Keratinocyte (primary cell): Measurements from ENCODE around the gene FBXO10.

Source experiments
- EZH2 ChIP-seq: IDR thresholded peaks from one replicate; pipeline ENCODE4 v1.6.1; 2012; ENCODE audit warnings: inconsistent platforms, mild to moderate bottlenecking, low read length, moderate library complexity
- TF ChIP-seq, protein P1 (sequence below), 3 experiments: IDR thresholded peaks in 1 of 3; conservative IDR thresholded peaks in 1 of 3; optimal IDR thresholded peaks in 1 of 3; 2 replicates in 2 of 3; 3 replicates in 1 of 3; pipeline versions ENCODE3 to v1.5.1; 2011; ENCODE audit warnings: low read length in 3 of 3, mild to moderate bottlenecking in 3 of 3, moderate library complexity in 2 of 3, control low read depth in 1 of 3, inconsistent platforms in 1 of 3; ENCODE audit not compliant: insufficient read depth in 2 of 3; ENCODE audit errors: extremely low read depth in 1 of 3

DNA sequence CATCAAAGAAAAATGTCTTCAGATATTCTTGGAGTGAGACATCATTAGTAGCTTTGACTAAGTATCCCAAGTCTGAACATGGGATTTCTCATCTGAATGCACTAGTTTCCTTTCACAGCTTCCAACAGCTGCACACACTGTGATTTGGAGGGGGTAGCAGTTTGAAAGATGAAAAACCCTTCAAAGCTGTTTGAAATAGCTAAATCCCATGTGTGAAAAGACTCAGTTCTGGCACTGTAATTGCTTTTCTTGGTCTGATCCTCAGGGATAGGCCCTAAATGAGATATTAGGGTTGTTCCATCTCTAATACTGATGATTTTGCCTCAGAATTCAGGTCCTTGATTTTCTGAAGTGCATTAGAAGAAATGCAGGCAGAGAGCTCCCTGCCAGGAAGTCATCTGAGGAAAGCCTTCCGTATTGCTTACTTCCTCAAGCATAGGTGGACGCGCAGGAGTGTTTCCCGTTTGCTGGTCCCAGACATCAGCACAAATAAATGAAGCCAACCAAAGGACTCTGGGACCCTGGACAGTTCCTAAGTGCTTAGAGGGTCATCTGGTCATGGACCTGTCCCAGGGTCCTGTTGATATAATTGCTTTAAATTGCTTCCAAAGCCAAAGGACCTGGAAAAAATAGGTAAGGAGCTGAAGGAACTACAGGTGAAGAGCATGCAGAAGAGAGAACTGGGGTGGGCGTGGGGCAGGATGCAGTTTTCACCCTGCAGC, 49.0 kb upstream of the FBXO10 start:
- TF ChIP-seq, protein P1, sequence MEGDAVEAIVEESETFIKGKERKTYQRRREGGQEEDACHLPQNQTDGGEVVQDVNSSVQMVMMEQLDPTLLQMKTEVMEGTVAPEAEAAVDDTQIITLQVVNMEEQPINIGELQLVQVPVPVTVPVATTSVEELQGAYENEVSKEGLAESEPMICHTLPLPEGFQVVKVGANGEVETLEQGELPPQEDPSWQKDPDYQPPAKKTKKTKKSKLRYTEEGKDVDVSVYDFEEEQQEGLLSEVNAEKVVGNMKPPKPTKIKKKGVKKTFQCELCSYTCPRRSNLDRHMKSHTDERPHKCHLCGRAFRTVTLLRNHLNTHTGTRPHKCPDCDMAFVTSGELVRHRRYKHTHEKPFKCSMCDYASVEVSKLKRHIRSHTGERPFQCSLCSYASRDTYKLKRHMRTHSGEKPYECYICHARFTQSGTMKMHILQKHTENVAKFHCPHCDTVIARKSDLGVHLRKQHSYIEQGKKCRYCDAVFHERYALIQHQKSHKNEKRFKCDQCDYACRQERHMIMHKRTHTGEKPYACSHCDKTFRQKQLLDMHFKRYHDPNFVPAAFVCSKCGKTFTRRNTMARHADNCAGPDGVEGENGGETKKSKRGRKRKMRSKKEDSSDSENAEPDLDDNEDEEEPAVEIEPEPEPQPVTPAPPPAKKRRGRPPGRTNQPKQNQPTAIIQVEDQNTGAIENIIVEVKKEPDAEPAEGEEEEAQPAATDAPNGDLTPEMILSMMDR (optimal IDR thresholded peaks at IDR 0.05 in 1 of 3, IDR thresholded peaks at IDR 0.05 in 1 of 3, conservative IDR thresholded peaks at IDR 0.05 in 1 of 3; ENCODE audit: extremely low read depth in 1 of 3, insufficient read depth in 2 of 3, low read length in 3 of 3) = no peak
- no peak for TF ChIP-seq EZH2
